IMR-90 (cell line): ENCODE data around the gene SFTPD. TPM values are rescaled to one million over a fixed set of nuclear protein-coding genes. Genes with fewer than 3 reads are reported as not detected.

ENCODE experiments used
- ATAC-seq: fragments of 200-7000 bp; cut with Tn5 transposase; 2 replicates; pipeline ENCODE4 v1.9.1; 2020; ENCODE audit warnings: low read depth, mild to moderate bottlenecking, moderate library complexity
- BruUV-seq: library from RNA; stranded (reverse); fragments of 400-500 nt; replicated peaks from 2 replicates; lab custom pipeline; 2021; lab: Mats Ljungman, UMichigan
- CTCF ChIA-PET: fragments of 300-600 bp; formaldehyde crosslinking; extraction: SDS; loops from one replicate; lab custom pipeline; 2021; ENCODE audit warnings: antibody characterized with exemption; lab: Yijun Ruan, JAX
- POLR2A ChIA-PET: fragments of 300-600 bp; sonication (Branson Sonifier 250); formaldehyde crosslinking; loops from one replicate; lab custom pipeline; 2022; ENCODE audit warnings: antibody characterized with exemption; ENCODE audit not compliant: unreplicated experiment; lab: Charles Lee
- DNase-seq: peaks from one replicate; pipeline ENCODE4 v3.0.0; 2013
- H2AFZ ChIP-seq: replicated peaks from 2 replicates; pipeline ENCODE3; 2013; ENCODE audit warnings: low read length, mild to moderate bottlenecking; ENCODE audit not compliant: poor library complexity
- H2AK5ac ChIP-seq: 2 replicates; pipeline ENCODE4 v1.6.1; 2013; ENCODE audit warnings: low read depth, low read length, inconsistent platforms
- H2AK9ac ChIP-seq: replicated peaks from 2 replicates; pipeline ENCODE3; 2013; ENCODE audit warnings: mild to moderate bottlenecking, low read depth, low read length, moderate library complexity; ENCODE audit not compliant: poor library complexity
- H2BK120ac ChIP-seq: 2 replicates; pipeline ENCODE4 v1.6.1; 2013; ENCODE audit warnings: low read depth, low read length, inconsistent platforms
- H2BK15ac ChIP-seq: 3 replicates; pipeline ENCODE4 v1.6.1; 2013; ENCODE audit warnings: low read depth, low read length, inconsistent platforms
- H2BK20ac ChIP-seq: 2 replicates; pipeline ENCODE4 v1.6.1; 2013; ENCODE audit warnings: low read depth, mild to moderate bottlenecking, inconsistent platforms, low read length, moderate library complexity
- H2BK5ac ChIP-seq: 2 replicates; pipeline ENCODE4 v1.6.1; 2013; ENCODE audit warnings: mild to moderate bottlenecking, low read depth, low read length, inconsistent platforms; ENCODE audit not compliant: poor library complexity, severe bottlenecking
- H3K14ac ChIP-seq: replicated peaks from 2 replicates; pipeline ENCODE4 v1.6.1; 2013; ENCODE audit warnings: low read depth, low read length, inconsistent platforms
- H3K18ac ChIP-seq: 2 replicates; pipeline ENCODE4 v1.6.1; 2013; ENCODE audit warnings: low read depth, low read length, control low read depth
- H3K23ac ChIP-seq: 2 replicates; pipeline ENCODE4 v1.6.1; 2013; ENCODE audit warnings: low read depth, low read length, inconsistent platforms
- H3K27ac ChIP-seq: 2 replicates; pipeline ENCODE4 v1.5.1; 2013; ENCODE audit warnings: mild to moderate bottlenecking, control low read depth, low read length; ENCODE audit not compliant: insufficient read depth
- H3K27me3 ChIP-seq: 2 replicates; pipeline ENCODE4 v1.6.1; 2013; ENCODE audit warnings: low read length; ENCODE audit not compliant: control insufficient read depth, insufficient read depth
- H3K36me3 ChIP-seq: 2 replicates; pipeline ENCODE4 v1.6.1; 2013; ENCODE audit warnings: low read length, mixed read lengths; ENCODE audit not compliant: control insufficient read depth, insufficient read depth
- H3K4ac ChIP-seq: 2 replicates; pipeline ENCODE4 v1.6.1; 2013; ENCODE audit warnings: low read depth, low read length, inconsistent platforms
- H3K4me1 ChIP-seq: 2 replicates; pipeline ENCODE4 v1.6.1; 2013; ENCODE audit warnings: low read length, mixed read lengths; ENCODE audit not compliant: control insufficient read depth, insufficient read depth
- H3K4me2 ChIP-seq: 2 replicates; pipeline ENCODE4 v1.6.1; 2013; ENCODE audit warnings: low read depth, mild to moderate bottlenecking, control low read depth, low read length, moderate library complexity
- H3K4me3 ChIP-seq: 2 replicates; pipeline ENCODE4 v1.5.1; 2013; ENCODE audit warnings: low read depth, mild to moderate bottlenecking, control low read depth, low read length, moderate library complexity; ENCODE audit not compliant: insufficient read depth
- H3K56ac ChIP-seq: 2 replicates; pipeline ENCODE4 v1.6.1; 2013; ENCODE audit warnings: low read length, inconsistent platforms; ENCODE audit not compliant: insufficient read depth; ENCODE audit errors: extremely low read depth
- H3K79me1 ChIP-seq, 2 experiments: 2 replicates each; pipeline ENCODE4 v1.6.1; 2013; ENCODE audit warnings: low read length in 2 of 2, inconsistent platforms in 1 of 2, low read depth in 1 of 2
- H3K9ac ChIP-seq: 2 replicates; pipeline ENCODE4 v1.6.1; 2013; ENCODE audit warnings: low read depth, low read length, control low read depth
- H3K9me1 ChIP-seq: 2 replicates; pipeline ENCODE4 v1.6.1; 2013; ENCODE audit warnings: low read length, inconsistent platforms; ENCODE audit not compliant: insufficient read depth
- H3K9me3 ChIP-seq: 2 replicates; pipeline ENCODE4 v1.6.1; 2013; ENCODE audit warnings: low read length; ENCODE audit not compliant: control insufficient read depth, insufficient read depth
- H4K20me1 ChIP-seq: 2 replicates; pipeline ENCODE4 v1.6.1; 2013; ENCODE audit warnings: low read length, inconsistent platforms; ENCODE audit not compliant: insufficient read depth
- H4K5ac ChIP-seq: 2 replicates; pipeline ENCODE4 v1.6.1; 2013; ENCODE audit warnings: mild to moderate bottlenecking, low read depth, low read length, control low read depth
- H4K8ac ChIP-seq, 2 experiments: 2 replicates each; pipeline ENCODE4 v1.6.1; 2013; ENCODE audit warnings: low read depth in 2 of 2, low read length in 2 of 2, control low read depth in 1 of 2, inconsistent platforms in 1 of 2
- H4K91ac ChIP-seq: 2 replicates; pipeline ENCODE4 v1.6.1; 2013; ENCODE audit warnings: low read depth, low read length, inconsistent platforms; ENCODE audit not compliant: insufficient read depth
- CHD1 ChIP-seq: IDR thresholded peaks from 2 replicates; pipeline ENCODE4 v1.6.1; 2012; ENCODE audit warnings: low read depth, low read length, improper control_type of control experiment
- FOS ChIP-seq: fragments of 150-350 bp; IDR thresholded peaks from 2 replicates; pipeline ENCODE4 v1.6.1; 2016; ENCODE audit warnings: low read depth, low read length
- MAFK ChIP-seq: IDR thresholded peaks from 2 replicates; pipeline ENCODE4 v1.6.1; 2012; ENCODE audit warnings: low read depth, low read length, improper control_type of control experiment
- RCOR1 ChIP-seq: IDR thresholded peaks from 2 replicates; pipeline ENCODE4 v1.6.1; 2012; ENCODE audit warnings: mild to moderate bottlenecking, low read length, improper control_type of control experiment; ENCODE audit not compliant: insufficient replicate concordance
- RFX5 ChIP-seq: IDR thresholded peaks from 2 replicates; pipeline ENCODE4 v1.8.0; 2012; ENCODE audit warnings: low read depth, mild to moderate bottlenecking, low read length, moderate library complexity
- WGBS, 2 experiments: methylation state at CpG; one replicate each; pipeline versions ENCODE4 v1.1.5 to v1.1.7; 2013; ENCODE audit warnings: missing lambda C conversion rate in 2 of 2; ENCODE audit not compliant: insufficient read length in 1 of 2; ENCODE audit errors: extremely low coverage in 2 of 2; 5-methylcytosine and 5-hydroxymethylcytosine counted together
- dilution Hi-C: fragments of 300-500 bp; cut with HindIII; formaldehyde crosslinking; loops from one replicate; pipeline ENCODE4 v1.14.3; 2018; ENCODE audit warnings: low sequenced_read_pairs; ENCODE audit not compliant: unreplicated experiment
- in situ Hi-C: fragments of 300-500 bp; cut with MboI; formaldehyde crosslinking; loops from 3 replicates; pipeline ENCODE4 v1.14.3; 2019; ENCODE audit warnings: low sequenced_read_pairs, inconsistent platforms, mixed read lengths
- intact Hi-C: fragments of 100-400 bp; cut with micrococcal nuclease; formaldehyde crosslinking; loops from 2 replicates; pipeline ENCODE4 v1.10.0; 2022
- polyA plus RNA-seq, 3 experiments: library from polyadenylated mRNA; depleted of rRNA; stranded (reverse); fragments of >200 nt; gene quantifications; 2 replicates each; pipeline ENCODE4 v1.2.3, GENCODE V29; 2012; ENCODE audit warnings: low replicate concordance in 1 of 3
- total RNA-seq: library from RNA; depleted of rRNA; stranded (reverse); fragments of >200 nt; gene quantifications from 2 replicates; pipeline ENCODE4 v1.2.3, GENCODE V29; 2012
- TF ChIP-seq, protein P1 (sequence below): fragments of 150-350 bp; IDR thresholded peaks from 2 replicates; pipeline ENCODE4 v1.6.1; 2017; ENCODE audit warnings: mild to moderate bottlenecking, antibody characterized with exemption, low read length, low read depth

The SFTPD gene
- total and polyA plus RNA-seq, 2 of the 4 experiments (the other 2 are of a cell fraction): not detected

DNA sequence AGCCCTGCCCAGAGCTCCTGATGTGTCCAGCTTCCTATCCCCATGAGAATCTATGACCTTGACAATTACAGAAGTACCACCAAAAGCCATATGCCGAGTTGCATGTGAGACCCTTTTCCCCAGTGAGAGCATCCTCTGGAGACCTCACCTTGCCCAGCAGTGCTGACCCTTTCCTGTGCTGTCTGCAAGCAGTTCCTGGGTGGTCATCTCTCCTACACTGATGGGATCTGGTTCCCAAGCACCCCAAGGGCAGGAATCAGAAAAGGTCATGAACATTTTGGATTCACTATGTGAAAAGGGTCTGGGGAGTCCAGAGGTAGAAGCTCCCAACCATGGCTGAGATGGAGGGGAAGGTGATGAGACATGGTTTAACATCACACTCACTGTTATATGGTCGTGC, 18.2 kb downstream of the SFTPD start:
- Histone ChIP-seq H4K20me1 (no peaks in the 10 kb centered on the region), H2AK5ac (no peak overlapping the region), H3K79me1 (no peaks in the 10 kb centered on the region), H3K18ac (no peak overlapping the region), H3K9me1 (no peaks in the 10 kb centered on the region), H3K27me3 (peaks cover 20% of the 10 kb centered on the region), H3K4me3 (no peak overlapping the region), H2BK5ac (no peak overlapping the region), H2BK20ac (no peak overlapping the region), H3K23ac (no peak overlapping the region), H3K4ac (no peak overlapping the region), H4K8ac (no peak overlapping the region), H3K4me1 (no peaks in the 10 kb centered on the region), H3K9me3 (no peaks in the 10 kb centered on the region), H2BK120ac (no peak overlapping the region), H2AFZ (no peak overlapping the region), H3K14ac (no peak overlapping the region), H3K56ac (no peak overlapping the region), H3K4me2 (no peak overlapping the region), H4K91ac (no peak overlapping the region), H2AK9ac (no peak overlapping the region), H3K9ac (no peak overlapping the region), H3K27ac (no peak overlapping the region), H2BK15ac (no peak overlapping the region), H4K5ac (no peak overlapping the region), H3K36me3 (no peaks in the 10 kb centered on the region)
- ATAC-seq (no peak), DNase-seq (no peak)
- dilution Hi-C loops: no loop called here
- no TSS peak for BruUV-seq
- ChIA-PET POLR2A (no interaction called here), CTCF (interaction anchor here (0.6 kb wide), 1 partner anchor 89 kb away, joined by 5 read pairs; no protein-coding TSS in a partner anchor)
- intact Hi-C loops: no loop called here
- 80% methylated on average over 1 of the region's 2 CpGs; no CpG with 5 or more reads in 1 of the 2 experiments for WGBS, 2 experiments
- TF ChIP-seq RFX5 (no peak), MAFK (no peak), CHD1 (no peak), RCOR1 (no peak), FOS (no peak)
- TF ChIP-seq, protein P1, sequence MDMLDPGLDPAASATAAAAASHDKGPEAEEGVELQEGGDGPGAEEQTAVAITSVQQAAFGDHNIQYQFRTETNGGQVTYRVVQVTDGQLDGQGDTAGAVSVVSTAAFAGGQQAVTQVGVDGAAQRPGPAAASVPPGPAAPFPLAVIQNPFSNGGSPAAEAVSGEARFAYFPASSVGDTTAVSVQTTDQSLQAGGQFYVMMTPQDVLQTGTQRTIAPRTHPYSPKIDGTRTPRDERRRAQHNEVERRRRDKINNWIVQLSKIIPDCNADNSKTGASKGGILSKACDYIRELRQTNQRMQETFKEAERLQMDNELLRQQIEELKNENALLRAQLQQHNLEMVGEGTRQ: no peak
- in situ Hi-C loops: loop anchor here (5.0 to 10.0 kb wide), 2 partner anchors 334 to 368 kb away; partner anchors contain the start of gene SFTPA2
